ENCODE results near the gene GLYR1. TPM values are rescaled to one million over a fixed set of nuclear protein-coding genes. Genes with fewer than 3 reads are reported as not detected.

Gene GLYR1
- total RNA-seq, 1 donor from 2014 or later: 51.6 TPM

- Histone ChIP-seq H3K9me3 (no peaks in the 10 kb centered on the region), H3K27ac (peak within 1 kb of the TSS; percentile 87), H3K27me3 (no peaks in the 10 kb centered on the region), H3K4me1 (peaks cover 39% of the 10 kb centered on the region), H3K4me3 (peak within 1 kb of the TSS; percentile 85 to 99), H3K36me3 (peaks cover 0 to 19% of the 10 kb centered on the region in 2 donors)
- intact Hi-C loops (cut with DNase I): no loop called here
- TF ChIP-seq CTCF (IDR thresholded peaks at IDR 0.05): no peak
- peak; percentile 84 to 88 for TF ChIP-seq POLR2AphosphoS5 (IDR thresholded peaks at IDR 0.05; ENCODE audit: insufficient read depth in 1 of 2, low read depth in 1 of 2)
- no peak for TF ChIP-seq POLR2A (IDR thresholded peaks at IDR 0.05)
- peak in 1 of 2 donors; percentile 96 for DNase-seq (ENCODE audit: extremely low spot score in 2 of 2)
Measured at GRCh38 chr16:4766875-4767628, 80.0 kb downstream of the GLYR1 start, which contains the start of gene ZNF500. TSS of gene ZNF500 (minus strand) at chr16:4767162. CDS start at chr16:4765978, 1,184 bp downstream.

- Histone ChIP-seq H3K27ac (no peak overlapping the region), H3K4me1 (peaks cover 39% of the 10 kb centered on the region), H3K36me3 (peaks cover 0 to 29% of the 10 kb centered on the region in 2 donors), H3K4me3 (peak overlapping the region; percentile 85 to 99), H3K9me3 (no peaks in the 10 kb centered on the region), H3K27me3 (no peaks in the 10 kb centered on the region)
- intact Hi-C loops (cut with DNase I): no loop called here
- TF ChIP-seq POLR2AphosphoS5 (IDR thresholded peaks at IDR 0.05; ENCODE audit: insufficient read depth in 1 of 2, low read depth in 1 of 2): no peak
- no peak for TF ChIP-seq POLR2A (IDR thresholded peaks at IDR 0.05)
- no peak for TF ChIP-seq CTCF (IDR thresholded peaks at IDR 0.05)
- DNase-seq (ENCODE audit: extremely low spot score in 2 of 2): no peak
Measured at GRCh38 chr16:4765511-4766474, 81.3 kb downstream of the GLYR1 start.

- peaks cover 0 to 49% of the 10 kb centered on the region in 2 donors for H3K36me3 ChIP-seq
- H3K9me3 ChIP-seq: no peaks in the 10 kb centered on the region
- no peak for DNase-seq (ENCODE audit: extremely low spot score in 2 of 2)
- TF ChIP-seq CTCF (IDR thresholded peaks at IDR 0.05): no peak
- TF ChIP-seq POLR2A (IDR thresholded peaks at IDR 0.05): no peak
- TF ChIP-seq POLR2AphosphoS5 (IDR thresholded peaks at IDR 0.05; ENCODE audit: insufficient read depth in 1 of 2, low read depth in 1 of 2): no peak
- no peak overlapping the region for H3K27ac ChIP-seq
- no peaks in the 10 kb centered on the region for H3K27me3 ChIP-seq
- no peak overlapping the region for H3K4me3 ChIP-seq
- intact Hi-C loops (cut with DNase I): no loop called here
- H3K4me1 ChIP-seq: peaks cover 39% of the 10 kb centered on the region
Measured at GRCh38 chr16:4763791-4764190, 83.3 kb downstream of the GLYR1 start.

- Histone ChIP-seq H3K9me3 (no peaks in the 10 kb centered on the region), H3K27ac (no peak overlapping the region), H3K4me1 (peaks cover 28% of the 10 kb centered on the region), H3K36me3 (peaks cover 0 to 57% of the 10 kb centered on the region in 2 donors), H3K4me3 (no peak overlapping the region), H3K27me3 (no peaks in the 10 kb centered on the region)
- TF ChIP-seq POLR2AphosphoS5 (IDR thresholded peaks at IDR 0.05; ENCODE audit: insufficient read depth in 1 of 2, low read depth in 1 of 2) (no peak), CTCF (IDR thresholded peaks at IDR 0.05) (no peak), POLR2A (IDR thresholded peaks at IDR 0.05) (no peak)
- intact Hi-C loops (cut with DNase I): no loop called here
- no peak for DNase-seq (ENCODE audit: extremely low spot score in 2 of 2)
Measured at GRCh38 chr16:4762205-4762604, 84.9 kb downstream of the GLYR1 start.

Measured in vagina (tissue), 2 donors.